Glutamatergic neuron (in vitro differentiated cells): ENCODE results near the gene SEC61A2. TPM values are rescaled to one million over a fixed set of nuclear protein-coding genes. Genes with fewer than 3 reads are reported as not detected.

ENCODE experiments used
- DNase-seq: peaks from one replicate; pipeline ENCODE4 v3.0.0; 2022
- H3K27ac Mint-ChIP-seq: one replicate; pipeline ENCODE4 v1.8.0; 2020; ENCODE audit warnings: mild to moderate bottlenecking, mixed read lengths, inconsistent platforms; ENCODE audit not compliant: unreplicated experiment
- H3K27me3 Mint-ChIP-seq: one replicate; pipeline ENCODE4 v1.8.0; 2020; ENCODE audit warnings: mild to moderate bottlenecking, moderate library complexity, mixed read lengths, inconsistent platforms; ENCODE audit not compliant: unreplicated experiment
- H3K36me3 Mint-ChIP-seq: one replicate; pipeline ENCODE4 v1.8.0; 2020; ENCODE audit warnings: mild to moderate bottlenecking, mixed read lengths, inconsistent platforms; ENCODE audit not compliant: unreplicated experiment
- H3K4me1 Mint-ChIP-seq: one replicate; pipeline ENCODE4 v1.8.0; 2020; ENCODE audit warnings: mild to moderate bottlenecking, low read depth, mixed read lengths, inconsistent platforms; ENCODE audit not compliant: unreplicated experiment
- H3K4me3 Mint-ChIP-seq: one replicate; pipeline ENCODE4 v1.8.0; 2020; ENCODE audit warnings: mild to moderate bottlenecking, mixed read lengths, inconsistent platforms; ENCODE audit not compliant: unreplicated experiment
- H3K9me3 Mint-ChIP-seq: one replicate; pipeline ENCODE4 v1.8.0; 2020; ENCODE audit warnings: mild to moderate bottlenecking, moderate library complexity, mixed read lengths, inconsistent platforms; ENCODE audit not compliant: unreplicated experiment
- total RNA-seq: library from RNA; stranded (reverse); fragmentation: NEBNext Ultra II Directional; extraction: Animal tissue kit (Norgen Biotek cat#: 25700); gene quantifications from one replicate; pipeline ENCODE4 v1.2.1, GENCODE V29; 2021; ENCODE audit not compliant: unreplicated experiment
- TF ChIP-seq, protein P1 (sequence below): fragments of 200-600 bp; sonication (generic); IDR thresholded peaks from one replicate; pipeline ENCODE4 v1.5.0; 2021; ENCODE audit not compliant: partially characterized antibody, unreplicated experiment

SEC61A2 gene
- total RNA-seq, 1 donor from 2014 or later, result 24.4 TPM

GRCh38 chr10:12140038-12140437, 10.6 kb downstream of the SEC61A2 start:
- TF ChIP-seq, protein P1, sequence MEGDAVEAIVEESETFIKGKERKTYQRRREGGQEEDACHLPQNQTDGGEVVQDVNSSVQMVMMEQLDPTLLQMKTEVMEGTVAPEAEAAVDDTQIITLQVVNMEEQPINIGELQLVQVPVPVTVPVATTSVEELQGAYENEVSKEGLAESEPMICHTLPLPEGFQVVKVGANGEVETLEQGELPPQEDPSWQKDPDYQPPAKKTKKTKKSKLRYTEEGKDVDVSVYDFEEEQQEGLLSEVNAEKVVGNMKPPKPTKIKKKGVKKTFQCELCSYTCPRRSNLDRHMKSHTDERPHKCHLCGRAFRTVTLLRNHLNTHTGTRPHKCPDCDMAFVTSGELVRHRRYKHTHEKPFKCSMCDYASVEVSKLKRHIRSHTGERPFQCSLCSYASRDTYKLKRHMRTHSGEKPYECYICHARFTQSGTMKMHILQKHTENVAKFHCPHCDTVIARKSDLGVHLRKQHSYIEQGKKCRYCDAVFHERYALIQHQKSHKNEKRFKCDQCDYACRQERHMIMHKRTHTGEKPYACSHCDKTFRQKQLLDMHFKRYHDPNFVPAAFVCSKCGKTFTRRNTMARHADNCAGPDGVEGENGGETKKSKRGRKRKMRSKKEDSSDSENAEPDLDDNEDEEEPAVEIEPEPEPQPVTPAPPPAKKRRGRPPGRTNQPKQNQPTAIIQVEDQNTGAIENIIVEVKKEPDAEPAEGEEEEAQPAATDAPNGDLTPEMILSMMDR, result no peak
- no peaks in the 10 kb centered on the region for H3K4me1 Mint-ChIP-seq
- no peak for DNase-seq
- H3K36me3 Mint-ChIP-seq, result no peaks in the 10 kb centered on the region
- H3K4me3 Mint-ChIP-seq, result no peak overlapping the region
- no peaks in the 10 kb centered on the region for H3K9me3 Mint-ChIP-seq
- H3K27me3 Mint-ChIP-seq, result no peaks in the 10 kb centered on the region
- H3K27ac Mint-ChIP-seq, result no peak overlapping the region

DNA sequence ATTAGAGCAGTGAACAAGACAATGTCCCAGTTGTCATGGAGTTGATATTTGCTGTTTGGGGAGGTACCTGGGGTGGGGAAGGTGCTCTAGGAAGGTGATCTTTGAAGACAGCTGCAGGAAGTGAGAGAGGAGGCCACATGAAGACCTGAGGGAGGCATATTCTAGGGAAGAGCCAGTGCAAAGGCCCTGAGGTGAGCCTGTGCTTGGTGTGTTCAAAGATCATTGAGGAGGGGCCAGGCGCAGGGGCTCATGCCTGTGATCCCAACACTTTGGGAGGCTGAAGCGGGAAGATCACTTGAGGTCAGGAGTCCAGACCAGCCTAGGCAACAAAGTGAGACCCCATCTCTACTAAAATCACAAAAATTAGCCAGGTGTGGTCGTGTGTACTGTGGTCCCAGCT, 15.1 kb downstream of the SEC61A2 start:
- Mint-ChIP-seq H3K36me3 (no peaks in the 10 kb centered on the region), H3K27ac (no peak overlapping the region), H3K9me3 (no peaks in the 10 kb centered on the region), H3K4me3 (no peak overlapping the region), H3K4me1 (no peaks in the 10 kb centered on the region), H3K27me3 (peaks cover 2% of the 10 kb centered on the region)
- DNase-seq, result no peak
- TF ChIP-seq, protein P1, result no peak

- Mint-ChIP-seq H3K36me3 (no peaks in the 10 kb centered on the region), H3K27me3 (peaks cover 5% of the 10 kb centered on the region), H3K9me3 (no peaks in the 10 kb centered on the region), H3K4me1 (no peaks in the 10 kb centered on the region), H3K27ac (no peak overlapping the region), H3K4me3 (no peak overlapping the region)
- DNase-seq, result no peak
- TF ChIP-seq, protein P1, result no peak
Observed at GRCh38 chr10:12150163-12150562, 20.7 kb downstream of the SEC61A2 start.

DNA sequence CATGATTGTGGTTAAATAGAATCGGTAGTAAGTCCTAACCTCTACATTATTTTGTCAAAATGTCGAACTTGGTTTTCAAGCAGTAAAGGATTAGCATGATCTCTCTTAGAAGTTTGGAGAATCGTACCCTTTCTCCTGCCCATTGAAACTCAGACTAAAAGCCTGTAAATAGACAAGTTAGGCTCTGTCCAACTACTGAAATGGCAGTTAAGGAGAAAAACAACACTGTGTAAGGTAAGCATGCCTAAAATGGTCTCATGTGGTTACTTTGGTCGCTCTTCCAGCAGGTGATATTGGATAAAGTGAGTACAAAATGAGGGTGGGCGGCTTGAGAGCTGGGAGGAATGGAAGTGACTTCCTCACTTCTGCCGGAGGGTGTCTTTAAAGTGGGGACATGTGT, 25.0 kb downstream of the SEC61A2 start:
- TF ChIP-seq, protein P1, result no peak
- H3K4me1 Mint-ChIP-seq, result no peaks in the 10 kb centered on the region
- H3K27me3 Mint-ChIP-seq, result peaks cover 3% of the 10 kb centered on the region
- H3K9me3 Mint-ChIP-seq, result no peaks in the 10 kb centered on the region
- DNase-seq, result no peak
- no peaks in the 10 kb centered on the region for H3K36me3 Mint-ChIP-seq
- no peak overlapping the region for H3K27ac Mint-ChIP-seq
- H3K4me3 Mint-ChIP-seq, result no peak overlapping the region

DNA sequence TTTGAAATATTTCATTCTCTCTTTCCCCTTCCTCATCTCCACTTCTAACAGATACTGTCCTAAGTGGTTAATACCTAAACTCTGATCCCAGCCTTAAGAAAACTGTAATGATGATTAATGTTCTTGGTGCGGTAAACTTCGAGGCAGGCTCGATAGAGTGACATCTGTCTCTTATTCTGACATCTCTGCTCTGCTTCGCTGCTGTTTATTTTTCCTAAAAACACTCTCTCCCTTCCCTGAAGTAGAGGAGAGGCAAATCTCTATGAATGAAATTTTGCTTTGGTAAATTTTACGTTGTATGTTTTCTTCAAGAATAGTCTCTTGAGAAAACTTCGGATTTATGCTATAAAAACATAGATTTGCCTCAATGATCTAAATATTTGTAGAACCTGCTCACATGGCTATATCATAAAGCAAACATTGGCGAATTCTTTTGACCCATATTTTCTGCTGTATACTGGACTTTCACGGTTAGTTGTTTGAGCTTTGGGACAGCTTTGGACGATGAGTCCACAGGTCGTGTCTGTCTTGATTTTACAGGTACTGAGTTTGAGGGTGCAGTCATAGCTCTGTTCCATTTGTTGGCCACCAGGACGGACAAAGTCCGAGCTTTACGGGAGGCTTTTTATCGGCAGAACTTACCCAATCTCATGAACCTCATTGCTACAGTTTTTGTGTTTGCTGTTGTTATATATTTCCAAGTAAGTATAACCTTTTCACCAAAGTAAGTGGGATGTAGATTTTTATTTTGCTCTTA, 27.1 kb downstream of the SEC61A2 start:
- DNase-seq, result no peak
- Mint-ChIP-seq H3K27ac (no peak overlapping the region), H3K27me3 (peaks cover 3% of the 10 kb centered on the region), H3K36me3 (no peaks in the 10 kb centered on the region), H3K9me3 (no peaks in the 10 kb centered on the region), H3K4me1 (no peaks in the 10 kb centered on the region), H3K4me3 (no peak overlapping the region)
- TF ChIP-seq, protein P1, result no peak
